GM18951 (cell line): ENCODE measurements around the gene ETV3L.

Experiments
- POLR2A ChIP-seq: IDR thresholded peaks from 4 replicates; pipeline ENCODE4 v1.6.1; 2011; ENCODE audit warnings: mild to moderate bottlenecking; ENCODE audit not compliant: insufficient read length, insufficient read depth; ENCODE audit errors: extremely low read depth
- in situ Hi-C: fragments of 300-500 bp; cut with MboI; formaldehyde crosslinking; loops from one replicate; pipeline ENCODE4 v1.12.0; 2022; ENCODE audit warnings: low sequenced_read_pairs, mixed read lengths, inconsistent platforms; ENCODE audit not compliant: unreplicated experiment

Gene ETV3L

DNA sequence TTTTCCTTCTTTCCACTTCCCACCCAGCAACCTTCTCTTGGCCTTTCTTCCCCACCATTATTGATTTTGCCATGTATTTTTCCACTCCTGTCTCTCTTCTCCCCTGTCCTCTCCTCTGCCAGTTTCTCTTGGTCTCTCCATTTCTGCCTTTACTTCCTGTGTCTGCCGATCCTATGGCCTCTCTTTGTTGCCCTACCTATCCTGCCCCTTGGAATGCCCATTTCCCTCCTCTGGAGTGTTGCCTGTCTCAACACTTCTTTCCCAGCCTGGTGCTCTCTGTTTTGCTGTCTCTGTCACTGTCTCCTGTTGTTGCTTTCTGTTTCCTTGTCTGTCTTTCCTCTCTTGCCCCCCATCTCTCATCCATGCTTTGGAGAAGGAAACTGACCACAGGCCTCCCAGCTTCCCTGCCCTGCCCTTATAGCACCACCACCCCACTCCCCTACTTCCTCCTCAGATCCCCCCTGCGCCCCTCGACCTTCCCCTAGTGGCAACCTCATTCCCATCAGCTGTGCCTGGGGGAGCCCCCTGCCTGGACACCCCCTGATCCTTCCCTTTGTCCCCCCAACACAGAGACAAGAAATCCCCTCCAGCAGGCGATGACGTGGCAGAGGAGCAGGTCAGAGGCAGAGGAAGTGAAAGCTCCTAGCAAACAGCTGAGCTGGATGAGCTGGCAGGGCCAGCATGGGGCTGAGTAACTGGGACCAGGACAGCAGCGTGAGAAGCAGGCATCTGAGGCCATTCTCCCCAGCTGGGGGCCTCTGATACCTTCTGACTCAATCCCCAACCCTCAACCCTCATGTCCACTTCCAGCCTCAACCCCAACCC, 6.6 kb upstream of the ETV3L start:
- in situ Hi-C loops: no loop called here
- no peak for TF ChIP-seq POLR2A

- TF ChIP-seq POLR2A: no peak
- in situ Hi-C loops: no loop called here
Observed at GRCh38 chr1:157105298-157105987, 5.8 kb upstream of the ETV3L start.

GRCh38 chr1:157104598-157105293, 5.1 kb upstream of the ETV3L start:
- no peak for TF ChIP-seq POLR2A
- in situ Hi-C loops: no loop called here

DNA sequence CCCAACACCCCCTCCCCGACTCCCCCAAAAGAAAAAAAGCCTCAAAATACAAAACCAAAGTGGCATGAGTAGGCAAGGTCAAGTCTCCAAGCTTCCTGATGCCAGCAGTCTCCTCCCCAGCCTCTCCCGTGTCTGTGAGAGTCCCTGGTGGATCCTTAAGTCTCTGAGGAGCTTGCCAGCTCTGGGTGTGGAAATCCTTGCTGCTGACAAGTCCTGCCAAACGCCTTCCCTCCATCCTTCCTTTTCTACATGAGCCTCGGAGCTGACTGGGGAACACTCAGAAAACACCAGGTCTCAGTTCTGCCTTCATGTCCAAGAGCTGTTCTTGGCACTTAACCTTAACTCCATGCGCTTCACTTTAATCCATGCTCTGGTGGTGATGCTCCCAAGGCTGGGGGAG, 3.7 kb upstream of the ETV3L start:
- in situ Hi-C loops: no loop called here
- no peak for TF ChIP-seq POLR2A

DNA sequence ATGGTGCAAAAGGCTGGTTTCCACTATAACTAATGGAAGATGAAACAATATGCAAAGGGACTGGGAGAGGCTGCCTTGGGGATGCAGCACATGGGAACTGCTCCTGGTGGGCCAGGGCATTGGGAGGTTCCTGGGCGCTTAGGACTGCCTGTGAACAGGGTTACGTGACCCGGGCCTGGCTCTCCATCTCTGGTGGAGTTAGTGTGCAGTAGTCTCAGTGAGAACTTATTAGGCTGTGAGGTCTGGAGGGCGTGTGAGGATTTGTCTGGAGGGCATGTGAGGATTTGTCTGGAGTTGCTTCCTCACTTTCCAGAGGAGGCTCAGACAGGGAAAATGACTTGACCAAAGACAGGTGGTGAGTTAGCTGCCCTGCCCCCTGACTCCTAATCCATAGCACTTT, 1.5 kb upstream of the ETV3L start:
- TF ChIP-seq POLR2A: no peak
- in situ Hi-C loops: no loop called here

DNA sequence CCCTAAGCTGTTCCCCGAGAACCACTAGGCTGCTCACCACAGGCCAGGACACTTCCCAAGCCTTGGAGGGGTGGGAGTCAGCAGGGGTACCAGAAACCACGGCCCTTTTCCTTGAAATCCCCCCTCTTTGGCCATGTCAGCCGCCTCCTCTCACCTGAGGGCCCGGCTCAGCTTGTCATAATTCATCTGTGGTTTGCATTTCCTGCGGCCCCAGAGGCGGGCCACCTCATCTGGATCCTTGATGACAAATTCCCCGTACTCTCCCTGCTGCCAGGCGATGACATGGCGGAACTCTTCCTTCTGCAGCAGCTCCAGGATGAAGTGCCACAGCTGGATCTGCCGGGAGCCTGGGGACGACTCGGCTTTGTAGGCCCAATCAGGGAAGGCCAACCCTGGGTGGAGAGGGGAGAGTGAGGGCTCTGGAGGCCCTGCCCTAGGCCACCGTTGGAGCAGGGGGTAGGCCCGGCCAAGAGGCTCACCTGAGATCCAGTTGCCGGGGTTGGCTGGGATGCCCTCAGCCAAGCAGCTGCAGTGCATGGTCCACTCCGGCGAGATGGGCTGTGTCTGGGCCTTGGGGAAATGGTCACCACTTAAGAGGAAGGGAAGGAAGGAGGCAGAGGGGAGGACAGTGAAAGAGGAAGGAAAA, 498 bp downstream of the ETV3L start:
- in situ Hi-C loops: loop anchor here (5.0 kb wide), 1 partner anchor 48 kb away; no protein-coding TSS in a partner anchor

GRCh38 chr1:157098519-157098918, 1.1 kb downstream of the ETV3L start:
- in situ Hi-C loops: loop anchor here (5.0 kb wide), 1 partner anchor 49 kb away; no protein-coding TSS in a partner anchor
- TF ChIP-seq POLR2A: no peak

- in situ Hi-C loops: loop anchor here (5.0 kb wide), 1 partner anchor 50 kb away; no protein-coding TSS in a partner anchor
- no peak for TF ChIP-seq POLR2A
Observed at GRCh38 chr1:157097692-157098091, 1.9 kb downstream of the ETV3L start.

DNA sequence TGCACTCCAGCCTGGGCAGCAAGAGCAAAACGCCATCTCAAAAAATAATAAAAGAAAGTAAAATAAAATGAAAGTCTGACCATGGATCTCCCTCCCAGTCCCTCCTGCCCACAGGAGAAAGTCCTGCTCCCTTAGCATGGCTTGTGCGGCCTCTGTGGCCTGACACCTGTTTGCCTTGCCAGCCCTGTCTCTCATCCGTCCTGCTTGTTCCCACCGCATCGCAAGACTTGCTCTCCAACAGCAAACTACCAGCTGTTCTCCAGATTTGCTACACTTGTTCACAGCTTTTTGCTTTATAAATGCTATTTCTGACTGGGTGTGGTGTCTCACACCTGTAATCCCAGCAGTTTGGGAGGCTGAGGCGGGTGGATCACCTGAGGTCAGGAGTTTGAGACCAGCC, 2.7 kb downstream of the ETV3L start:
- no peak for TF ChIP-seq POLR2A
- in situ Hi-C loops: loop anchor here (5.0 kb wide), 1 partner anchor 50 kb away; no protein-coding TSS in a partner anchor

GRCh38 chr1:157095551-157095950, 4.1 kb downstream of the ETV3L start:
- in situ Hi-C loops: loop anchor here (5.0 kb wide), 1 partner anchor 52 kb away; no protein-coding TSS in a partner anchor
- no peak for TF ChIP-seq POLR2A

- no peak for TF ChIP-seq POLR2A
- in situ Hi-C loops: loop anchor here (5.0 kb wide), 1 partner anchor 52 kb away; no protein-coding TSS in a partner anchor
Observed at GRCh38 chr1:157095091-157095490, 4.5 kb downstream of the ETV3L start.

- in situ Hi-C loops: no loop called here
- no peak for TF ChIP-seq POLR2A
Observed at GRCh38 chr1:157092831-157093230, 6.8 kb downstream of the ETV3L start.
